ENCODE results near the gene SOCS2.

DNA sequence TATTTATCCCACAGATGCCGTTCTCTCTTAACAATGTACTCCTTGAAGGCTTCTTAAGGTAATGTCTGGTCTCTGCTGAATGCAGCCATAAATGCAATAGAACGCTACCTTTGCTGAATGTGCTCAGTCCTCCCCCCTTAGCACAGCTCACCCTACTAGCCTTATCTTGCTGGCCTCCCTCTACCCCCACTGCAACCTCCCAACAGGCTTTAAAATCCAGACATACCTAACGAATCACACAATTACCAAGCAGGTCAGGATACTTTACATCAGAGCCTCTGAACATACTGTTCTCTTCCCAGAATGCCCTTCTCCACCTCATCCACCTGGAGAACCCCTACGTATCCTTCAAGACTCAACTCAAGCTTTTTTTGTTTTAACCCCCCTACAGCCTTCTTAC, 53.7 kb downstream of the SOCS2 start:
- TF ChIP-seq CTCF (IDR thresholded peaks at IDR 0.05) (no peak), POLR2A (IDR thresholded peaks at IDR 0.05) (no peak), POLR2AphosphoS5 (IDR thresholded peaks at IDR 0.05) (no peak)
